ENCODE results near the gene NCAM2. TPM values are rescaled to one million over a fixed set of nuclear protein-coding genes. Genes with fewer than 3 reads are reported as not detected.

The NCAM2 gene
- total and polyA plus RNA-seq, 2 experiments from 2014 or later = 1.7 to 6.3 TPM

- no peaks in the 10 kb centered on the region for H3K9me2 ChIP-seq (replicated peaks; ENCODE audit: insufficient read depth)
- no peaks in the 10 kb centered on the region for H3K27me3 ChIP-seq
- H3K36me3 ChIP-seq (replicated peaks; ENCODE audit: insufficient read depth, low read depth) = no peaks in the 10 kb centered on the region
- H3K4me2 ChIP-seq = no peak overlapping the region
- TF ChIP-seq EZH2 (IDR thresholded peaks at IDR 0.05; ENCODE audit: borderline replicate concordance) (no peak), CTCF (IDR thresholded peaks at IDR 0.05; ENCODE audit: poor library complexity) (no peak), EZH2phosphoT487 (IDR thresholded peaks at IDR 0.05; ENCODE audit: low read depth, severe bottlenecking, unreplicated experiment) (no peak)
- H2AFZ ChIP-seq = no peak overlapping the region
- DNase-seq (ENCODE audit: low spot score) = no peak
- H3K4me1 ChIP-seq (ENCODE audit: insufficient read depth) = no peaks in the 10 kb centered on the region
- no peaks in the 10 kb centered on the region for H3K9me3 ChIP-seq (ENCODE audit: low read depth)
- 79% methylated on average over 6 of the region's 6 CpGs for WGBS (ENCODE audit: low lambda C conversion rate, missing lambda C conversion rate)
- no peak overlapping the region for H3K27ac ChIP-seq
- H3K4me3 ChIP-seq = no peak overlapping the region
- no peaks in the 10 kb centered on the region for H4K20me1 ChIP-seq (ENCODE audit: insufficient read depth, poor library complexity, severe bottlenecking)
- H3K79me2 ChIP-seq = no peaks in the 10 kb centered on the region
These were observed 269.9 kb downstream of the NCAM2 start for GRCh38 chr21:21268061-21268471.

- H3K9me3 ChIP-seq (ENCODE audit: low read depth) = no peaks in the 10 kb centered on the region
- DNase-seq (ENCODE audit: low spot score) = no peak
- H3K27me3 ChIP-seq = no peaks in the 10 kb centered on the region
- H4K20me1 ChIP-seq (ENCODE audit: insufficient read depth, poor library complexity, severe bottlenecking) = no peaks in the 10 kb centered on the region
- H3K79me2 ChIP-seq = no peaks in the 10 kb centered on the region
- no peaks in the 10 kb centered on the region for H3K4me1 ChIP-seq (ENCODE audit: insufficient read depth)
- no peak overlapping the region for H3K4me3 ChIP-seq
- no peak for TF ChIP-seq EZH2 (IDR thresholded peaks at IDR 0.05; ENCODE audit: borderline replicate concordance)
- no peak for TF ChIP-seq EZH2phosphoT487 (IDR thresholded peaks at IDR 0.05; ENCODE audit: low read depth, severe bottlenecking, unreplicated experiment)
- TF ChIP-seq CTCF (IDR thresholded peaks at IDR 0.05; ENCODE audit: poor library complexity) = no peak
- no peak overlapping the region for H2AFZ ChIP-seq
- H3K27ac ChIP-seq = no peak overlapping the region
- H3K9me2 ChIP-seq (replicated peaks; ENCODE audit: insufficient read depth) = no peaks in the 10 kb centered on the region
- H3K36me3 ChIP-seq (replicated peaks; ENCODE audit: insufficient read depth, low read depth) = no peaks in the 10 kb centered on the region
- no peak overlapping the region for H3K4me2 ChIP-seq
These were observed 270.7 kb downstream of the NCAM2 start for GRCh38 chr21:21268885-21269284.

GRCh38 chr21:21279193-21279901, 281.1 kb downstream of the NCAM2 start:
- Histone ChIP-seq H3K9me2 (replicated peaks; ENCODE audit: insufficient read depth) (no peaks in the 10 kb centered on the region), H4K20me1 (ENCODE audit: insufficient read depth, poor library complexity, severe bottlenecking) (no peaks in the 10 kb centered on the region), H3K4me1 (ENCODE audit: insufficient read depth) (no peaks in the 10 kb centered on the region), H3K4me2 (no peak overlapping the region), H2AFZ (no peak overlapping the region), H3K79me2 (no peaks in the 10 kb centered on the region), H3K4me3 (no peak overlapping the region), H3K27me3 (no peaks in the 10 kb centered on the region), H3K27ac (no peak overlapping the region), H3K9me3 (ENCODE audit: low read depth) (no peaks in the 10 kb centered on the region), H3K36me3 (replicated peaks; ENCODE audit: insufficient read depth, low read depth) (no peaks in the 10 kb centered on the region)
- WGBS (ENCODE audit: low lambda C conversion rate, missing lambda C conversion rate) = 87% methylated on average over 13 of the region's 13 CpGs
- DNase-seq (ENCODE audit: low spot score) = no peak
- TF ChIP-seq EZH2 (IDR thresholded peaks at IDR 0.05; ENCODE audit: borderline replicate concordance) (no peak), EZH2phosphoT487 (IDR thresholded peaks at IDR 0.05; ENCODE audit: low read depth, severe bottlenecking, unreplicated experiment) (no peak), CTCF (IDR thresholded peaks at IDR 0.05; ENCODE audit: poor library complexity) (no peak)

Measured in hepatocyte (in vitro differentiated cells).